ENCODE measurements around the gene LRRC32. TPM values are rescaled to one million over a fixed set of nuclear protein-coding genes. Genes with fewer than 3 reads are reported as not detected.

Gene LRRC32
- total and polyA plus RNA-seq, 10 of the 15 experiments (the other 5 are each of a cell fraction or from before 2014, with no cell fraction given), result 0.56 to 20.8 (median 7.4) TPM

GRCh38 chr11:76671237-76671592, 668 bp upstream of the LRRC32 start:
- ChIA-PET SMC1A (ENCODE audit: uncharacterized antibody, unreplicated experiment) (interaction anchor here (0.7 to 7.1 kb wide), 7 partner anchors 9 to 72 kb away, joined by 4 to 50 read pairs (median 9); no protein-coding TSS in a partner anchor), POLR2A (interaction anchor here (0.8 to 7.5 kb wide), 6 partner anchors 8 to 44 kb away, joined by 3 to 33 read pairs (median 4); no protein-coding TSS in a partner anchor), CTCF (interaction anchor here (1.0 to 17.2 kb wide), 5 partner anchors 11 to 71 kb away, joined by 6 to 273 read pairs (median 23); no protein-coding TSS in a partner anchor), RAD21 (ENCODE audit: unreplicated experiment) (interaction anchor here (0.6 to 14.5 kb wide), 5 partner anchors 33 to 775 kb away, joined by 5 to 187 read pairs (median 31); no protein-coding TSS in a partner anchor)
- DNase-seq (ENCODE audit: low read depth, low spot score) (no peak), FAIRE-seq (no peak), ATAC-seq (no peak)
- Histone ChIP-seq H3K9me3 (replicated peaks; ENCODE audit: control insufficient read depth, insufficient read depth, low read length) (no peaks in the 10 kb centered on the region), H3K36me3 (ENCODE audit: control insufficient read depth in 2 of 2, insufficient read depth in 2 of 2, low read length in 1 of 2) (no peaks in the 10 kb centered on the region), H3K27me3 (replicated peaks in 1 of 2; ENCODE audit: control insufficient read depth in 2 of 2, insufficient read depth in 2 of 2, low read length in 1 of 2) (peaks cover 1 to 8% of the 10 kb centered on the region in 2 experiments; a peak in 2 of 4 replicates), H3K27ac (ENCODE audit: control insufficient read depth, insufficient read depth) (no peak overlapping the region; the same call in 1 of the 2 replicates), H3K4me2 (ENCODE audit: control insufficient read depth, insufficient read depth) (peak overlapping the region; percentile 77), H2AFZ (ENCODE audit: control insufficient read depth, low read depth, low read length) (no peak overlapping the region; the same call in 1 of the 2 replicates), H3K4me3 (no peak overlapping the region), H4K20me1 (ENCODE audit: control insufficient read depth, insufficient read depth) (no peaks in the 10 kb centered on the region), H3K4me1 (ENCODE audit: control insufficient read depth, insufficient read depth, low read length) (peaks cover 71% of the 10 kb centered on the region), H3K9ac (ENCODE audit: control insufficient read depth, insufficient read depth, low read length) (no peak overlapping the region), H3K79me2 (ENCODE audit: control insufficient read depth, insufficient read depth, low read length) (no peaks in the 10 kb centered on the region)
- in situ Hi-C loops (cut with MboI), result loop anchor here (5.0 to 10.0 kb wide), 2 partner anchors 44 to 436 kb away; no protein-coding TSS in a partner anchor
- intact Hi-C loops (cut with micrococcal nuclease; ENCODE audit: unreplicated experiment), result loop anchor here (10.0 kb wide), 1 partner anchor 296 kb away; no protein-coding TSS in a partner anchor
- no TSS peak for BruUV-seq (replicated peaks)
- WGBS (ENCODE audit: insufficient coverage, insufficient replicate concordance, low lambda C conversion rate, missing lambda C conversion rate), result 22% methylated on average over 8 of the region's 8 CpGs
- TF ChIP-seq SP1 (IDR thresholded peaks at IDR 0.05; ENCODE audit: low read depth, low read length) (no peak), CREM (IDR thresholded peaks at IDR 0.05; ENCODE audit: low read depth) (peak; percentile 5; the same call in 1 of the 2 replicates), ASH2L (IDR thresholded peaks at IDR 0.05; ENCODE audit: borderline replicate concordance, low read depth) (no peak), SUPT20H (IDR thresholded peaks at IDR 0.05; ENCODE audit: borderline replicate concordance, control insufficient read depth, low read depth, low read length) (no peak), BCL3 (IDR thresholded peaks at IDR 0.05; ENCODE audit: borderline replicate concordance, insufficient read depth, low read depth, low read length, poor library complexity, severe bottlenecking) (peak; percentile 8), RELA (IDR thresholded peaks at IDR 0.05; ENCODE audit: borderline replicate concordance, partially characterized antibody) (no peak), NR2F1 (conservative IDR thresholded peaks at IDR 0.05) (0 out of 2 replicates have a peak, but pooled peaks have one; percentile 3)
